Esophagus muscularis mucosa (tissue), 4 donors: ENCODE measurements around the gene HERC6. TPM values are rescaled to one million over a fixed set of nuclear protein-coding genes. Genes with fewer than 3 reads are reported as not detected.

ENCODE experiments used
- DNase-seq: peaks from one replicate; pipeline ENCODE4 v3.0.0-alpha.2; 2017; ENCODE audit errors: extremely low spot score
- H3K27ac ChIP-seq, 4 donors: fragments of 200-600 bp; sonication (generic); replicated peaks in 1 of 4; 1 replicate in 3 of 4; 2 replicates in 1 of 4; pipeline ENCODE4 v1.5.1; 2016 to 2019; ENCODE audit warnings: mild to moderate bottlenecking in 1 of 4
- H3K27me3 ChIP-seq, 4 donors: fragments of 200-600 bp; sonication (generic); one replicate each; pipeline versions ENCODE4 v1.5.1 to v1.6.0; 2016 to 2019
- H3K36me3 ChIP-seq, 4 donors: fragments of 200-600 bp; sonication (generic); one replicate each; pipeline ENCODE4 v1.5.1; 2016 to 2019
- H3K4me1 ChIP-seq, 4 donors: fragments of 200-600 bp; sonication (generic); one replicate each; pipeline ENCODE4 v1.5.1; 2016 to 2019
- H3K4me3 ChIP-seq, 4 donors: fragments of 200-600 bp; sonication (generic); 1 replicate in 2 of 4; 2 replicates in 2 of 4; pipeline ENCODE4 v1.5.1; 2016 to 2019; ENCODE audit warnings: mild to moderate bottlenecking in 4 of 4, moderate library complexity in 1 of 4
- H3K9me3 ChIP-seq, 4 donors: fragments of 200-600 bp; sonication (generic); 1 replicate in 3 of 4; 2 replicates in 1 of 4; pipeline ENCODE4 v1.5.1; 2016 to 2019
- EP300 ChIP-seq: sonication (generic); formaldehyde crosslinking; IDR thresholded peaks from one replicate; pipeline ENCODE4 v1.6.1; 2017; ENCODE audit warnings: antibody characterized with exemption
- POLR2A ChIP-seq: fragments of 450-650 bp; IDR thresholded peaks from one replicate; pipeline ENCODE4 v1.6.1; 2017; ENCODE audit warnings: antibody characterized with exemption, moderate library complexity, mild to moderate bottlenecking, low read depth
- POLR2AphosphoS5 ChIP-seq, 2 donors: sonication (generic); formaldehyde crosslinking; IDR thresholded peaks; one replicate each; pipeline ENCODE4 v1.6.1; 2017; ENCODE audit warnings: antibody characterized with exemption in 2 of 2
- WGBS: methylation state at CpG from one replicate; pipeline ENCODE4 v1.1.5; 2018; 5-methylcytosine and 5-hydroxymethylcytosine counted together
- intact Hi-C: fragments of 100-400 bp; cut with DNase I; formaldehyde crosslinking; loops from one replicate; pipeline ENCODE4 v1.15.1; 2023
- total RNA-seq, 4 donors: library from RNA; depleted of rRNA; stranded (reverse); fragments of >200 nt; gene quantifications; one replicate each; pipeline versions ENCODE4 v1.1.0 to v1.2.1, GENCODE V29; 2016
- TF ChIP-seq, protein P1 (sequence below), 3 experiments: fragments of 200-600 bp in 2 of 3; fragments of 450-650 bp in 1 of 3; sonication (generic) in 2 of 3; IDR thresholded peaks; one replicate each; pipeline ENCODE4 v1.5.1; 2017 to 2019; ENCODE audit warnings: antibody characterized with exemption in 3 of 3, mild to moderate bottlenecking in 2 of 3, moderate library complexity in 1 of 3

HERC6 gene
- total RNA-seq, 4 donors from 2014 or later = 3.8 to 5.2 (median 4.9) TPM

DNA sequence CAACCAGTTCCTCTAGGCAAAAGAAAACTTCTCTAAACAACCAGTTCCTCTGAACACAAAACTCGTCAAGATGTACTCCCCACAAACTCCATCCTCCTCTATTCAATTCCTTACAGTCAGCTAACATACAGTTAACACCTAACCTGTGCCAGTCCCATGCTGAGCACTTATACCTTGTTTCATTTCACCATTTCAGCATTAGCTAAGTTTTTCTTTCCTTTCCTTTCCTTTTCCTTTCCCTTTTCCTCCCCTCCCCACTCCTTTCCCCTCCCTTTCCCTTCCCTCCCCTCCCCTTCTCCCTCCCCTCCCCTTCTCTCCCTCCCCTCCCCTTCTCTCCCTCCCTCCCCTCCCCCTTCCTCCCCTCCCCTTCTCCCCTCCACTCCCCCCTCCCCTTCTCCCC, 13.1 kb downstream of the HERC6 start:
- intact Hi-C loops = no loop called here
- H3K36me3 ChIP-seq = peaks cover 0 to 62% (median 19%) of the 10 kb centered on the region in 4 donors

DNA sequence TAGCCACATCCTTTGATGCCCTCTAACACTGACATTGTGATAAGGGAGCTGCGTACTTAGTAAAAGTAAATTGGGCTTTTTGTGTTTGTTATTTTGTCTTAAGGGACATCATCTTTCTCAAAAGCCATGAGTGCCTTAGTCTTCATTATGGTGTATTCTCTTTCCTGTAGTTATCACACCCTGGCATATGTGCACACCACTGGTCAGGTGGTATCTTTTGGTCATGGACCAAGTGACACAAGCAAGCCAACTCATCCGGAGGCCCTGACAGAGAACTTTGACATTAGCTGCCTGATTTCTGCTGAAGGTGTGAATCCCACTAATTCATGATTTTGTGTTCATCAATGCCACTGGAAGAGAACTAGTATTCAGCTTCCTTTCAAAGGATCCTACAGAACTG, 18.0 kb downstream of the HERC6 start:
- Histone ChIP-seq H3K27ac (no peak overlapping the region), H3K4me1 (no peaks in the 10 kb centered on the region), H3K9me3 (no peaks in the 10 kb centered on the region), H3K36me3 (peaks cover 0 to 79% (median 33%) of the 10 kb centered on the region in 4 donors), H3K4me3 (no peak overlapping the region), H3K27me3 (no peaks in the 10 kb centered on the region)
- intact Hi-C loops = no loop called here
- 87% methylated on average over 2 of the region's 2 CpGs for WGBS
- TF ChIP-seq POLR2A (no peak), POLR2AphosphoS5 (IDR thresholded peaks at IDR 0.05) (no peak), EP300 (no peak)
- TF ChIP-seq, protein P1, sequence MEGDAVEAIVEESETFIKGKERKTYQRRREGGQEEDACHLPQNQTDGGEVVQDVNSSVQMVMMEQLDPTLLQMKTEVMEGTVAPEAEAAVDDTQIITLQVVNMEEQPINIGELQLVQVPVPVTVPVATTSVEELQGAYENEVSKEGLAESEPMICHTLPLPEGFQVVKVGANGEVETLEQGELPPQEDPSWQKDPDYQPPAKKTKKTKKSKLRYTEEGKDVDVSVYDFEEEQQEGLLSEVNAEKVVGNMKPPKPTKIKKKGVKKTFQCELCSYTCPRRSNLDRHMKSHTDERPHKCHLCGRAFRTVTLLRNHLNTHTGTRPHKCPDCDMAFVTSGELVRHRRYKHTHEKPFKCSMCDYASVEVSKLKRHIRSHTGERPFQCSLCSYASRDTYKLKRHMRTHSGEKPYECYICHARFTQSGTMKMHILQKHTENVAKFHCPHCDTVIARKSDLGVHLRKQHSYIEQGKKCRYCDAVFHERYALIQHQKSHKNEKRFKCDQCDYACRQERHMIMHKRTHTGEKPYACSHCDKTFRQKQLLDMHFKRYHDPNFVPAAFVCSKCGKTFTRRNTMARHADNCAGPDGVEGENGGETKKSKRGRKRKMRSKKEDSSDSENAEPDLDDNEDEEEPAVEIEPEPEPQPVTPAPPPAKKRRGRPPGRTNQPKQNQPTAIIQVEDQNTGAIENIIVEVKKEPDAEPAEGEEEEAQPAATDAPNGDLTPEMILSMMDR (IDR thresholded peaks at IDR 0.05) = no peak
- DNase-seq = no peak

More for the DNA sequence above, 13.1 kb downstream of the HERC6 start:
- Histone ChIP-seq H3K4me1 (no peaks in the 10 kb centered on the region), H3K9me3 (no peaks in the 10 kb centered on the region), H3K27ac (no peak overlapping the region), H3K4me3 (no peak overlapping the region), H3K27me3 (no peaks in the 10 kb centered on the region)
- no peak for DNase-seq
- 71% methylated on average over 1 of the region's 1 CpG for WGBS
- TF ChIP-seq, protein P1 (IDR thresholded peaks at IDR 0.05) = no peak
- TF ChIP-seq POLR2A (no peak), POLR2AphosphoS5 (IDR thresholded peaks at IDR 0.05) (no peak), EP300 (no peak)

DNA sequence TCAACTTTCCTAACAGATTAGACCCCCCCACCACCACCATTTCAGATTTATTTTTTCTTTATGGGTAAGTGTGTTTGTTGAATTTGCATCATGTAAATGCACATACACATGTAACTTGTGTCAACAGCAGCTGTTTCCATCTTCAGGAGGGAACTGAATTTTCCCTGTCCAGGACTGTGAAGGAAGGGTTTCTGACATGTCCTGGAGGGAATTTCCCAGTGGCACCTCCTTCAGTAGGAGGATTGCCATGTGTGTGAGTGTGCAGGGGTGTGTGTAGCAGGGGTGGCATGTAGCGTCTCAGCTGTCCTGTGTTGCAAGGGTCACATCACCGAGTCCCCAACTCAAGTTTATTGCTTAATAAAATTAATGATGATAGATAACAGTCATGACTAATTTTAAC, 19.7 kb downstream of the HERC6 start:
- Histone ChIP-seq H3K4me3 (no peak overlapping the region), H3K36me3 (peaks cover 0 to 74% (median 30%) of the 10 kb centered on the region in 4 donors), H3K9me3 (no peaks in the 10 kb centered on the region), H3K4me1 (no peaks in the 10 kb centered on the region), H3K27me3 (no peaks in the 10 kb centered on the region), H3K27ac (no peak overlapping the region)
- intact Hi-C loops = no loop called here
- TF ChIP-seq POLR2AphosphoS5 (IDR thresholded peaks at IDR 0.05) (no peak), POLR2A (no peak), EP300 (no peak)
- TF ChIP-seq, protein P1 (IDR thresholded peaks at IDR 0.05) = no peak
- no peak for DNase-seq
- 100% methylated on average over 2 of the region's 2 CpGs for WGBS

DNA sequence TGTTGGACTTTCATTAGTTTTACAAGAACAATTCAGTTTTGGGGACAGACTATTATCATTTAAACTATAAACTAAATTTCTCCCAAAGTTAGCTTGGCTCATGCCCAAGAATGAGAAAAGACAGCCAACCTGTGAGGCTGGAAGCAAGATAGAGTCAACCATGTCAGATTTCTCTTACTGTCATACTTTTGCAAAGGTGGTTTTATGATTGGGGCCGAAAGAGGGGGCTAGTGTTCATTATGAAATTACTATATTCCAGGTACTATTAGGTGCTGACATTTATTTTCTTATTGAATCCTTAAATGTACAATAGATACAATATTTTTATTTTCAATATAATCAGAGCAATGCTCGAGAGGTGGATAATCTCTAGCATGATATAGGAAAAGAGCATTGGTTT, 30.6 kb downstream of the HERC6 start:
- TF ChIP-seq POLR2AphosphoS5 (IDR thresholded peaks at IDR 0.05) (no peak), EP300 (no peak), POLR2A (no peak)
- TF ChIP-seq, protein P1 (IDR thresholded peaks at IDR 0.05) = no peak
- intact Hi-C loops = no loop called here
- Histone ChIP-seq H3K27ac (no peak overlapping the region), H3K27me3 (no peaks in the 10 kb centered on the region), H3K4me1 (no peaks in the 10 kb centered on the region), H3K36me3 (peaks cover 0 to 80% (median 27%) of the 10 kb centered on the region in 4 donors), H3K4me3 (no peak overlapping the region), H3K9me3 (no peaks in the 10 kb centered on the region)
- 97% methylated on average over 2 of the region's 2 CpGs for WGBS
- no peak for DNase-seq

DNA sequence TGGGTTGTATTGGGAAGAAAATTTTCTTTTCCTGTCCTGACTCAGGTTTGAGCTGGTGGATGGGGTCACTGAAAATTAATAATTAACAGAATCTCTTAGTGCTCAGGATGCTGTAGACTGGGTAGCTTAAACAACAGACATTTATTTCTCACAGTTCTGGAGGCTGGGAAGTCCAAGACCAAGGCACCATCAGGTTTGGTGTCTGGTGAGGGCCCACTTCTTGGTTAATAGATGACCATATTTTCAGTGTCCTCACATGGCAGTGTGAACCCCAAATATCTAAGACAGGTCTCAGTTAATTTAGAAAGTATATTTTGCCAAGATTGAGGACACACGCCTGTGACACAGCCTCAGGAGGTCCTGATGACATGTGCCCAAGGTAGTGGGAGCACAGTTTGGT, 31.1 kb downstream of the HERC6 start:
- TF ChIP-seq EP300 = no peak
- TF ChIP-seq, protein P1 (IDR thresholded peaks at IDR 0.05) = no peak
- TF ChIP-seq POLR2AphosphoS5 (IDR thresholded peaks at IDR 0.05) = no peak
- TF ChIP-seq POLR2A = no peak
- Histone ChIP-seq H3K4me3 (no peak overlapping the region), H3K36me3 (peaks cover 0 to 84% (median 25%) of the 10 kb centered on the region in 4 donors), H3K27me3 (no peaks in the 10 kb centered on the region), H3K4me1 (no peaks in the 10 kb centered on the region), H3K9me3 (no peaks in the 10 kb centered on the region), H3K27ac (no peak overlapping the region)
- intact Hi-C loops = no loop called here
- no peak for DNase-seq
- 100% methylated on average over 1 of the region's 1 CpG for WGBS
